ENCODE results near the gene SMAD5. TPM values are rescaled to one million over a fixed set of nuclear protein-coding genes. Genes with fewer than 3 reads are reported as not detected.

SMAD5 gene
- total and polyA plus RNA-seq, 8 donors: 4.3 to 46.1 (median 20.7) TPM

GRCh38 chr5:136212252-136212721 is 79.6 kb downstream of the SMAD5 start:
- H3K27me3 ChIP-seq: no peaks in the 10 kb centered on the region
- intact Hi-C loops (cut with DNase I): loop anchor here in 1 of 3 donors (5.0 kb wide), 1 partner anchor 260 kb away; the partner anchor contains the start of gene LECT2
- H3K9me3 ChIP-seq: no peaks in the 10 kb centered on the region
- peak; percentile 68 to 91 (median 82) for ATAC-seq
- peak; percentile 49 to 86 (median 78) for TF ChIP-seq CTCF (IDR thresholded peaks at IDR 0.05)
- no peaks in the 10 kb centered on the region for H3K36me3 ChIP-seq
- no peak for FAIRE-seq
- H3K4me1 ChIP-seq: no peaks in the 10 kb centered on the region
- no peak overlapping the region for H3K4me3 ChIP-seq
- DNase-seq: peak; percentile 23 to 87 (median 61)
- no peak overlapping the region for H3K27ac ChIP-seq
- WGBS, 2 donors: 33 to 42% methylated on average over 10 of the region's 10 CpGs

- Histone ChIP-seq H3K27ac (no peak overlapping the region), H3K4me3 (no peak overlapping the region), H3K36me3 (no peaks in the 10 kb centered on the region), H3K27me3 (no peaks in the 10 kb centered on the region), H3K4me1 (no peaks in the 10 kb centered on the region), H3K9me3 (no peaks in the 10 kb centered on the region)
- no peak for FAIRE-seq
- intact Hi-C loops (cut with DNase I): loop anchor here in 1 of 3 donors (5.0 kb wide), 1 partner anchor 262 kb away; the partner anchor contains the start of gene LECT2
- DNase-seq: no peak
- ATAC-seq: no peak
- WGBS, 2 donors: 40 to 54% methylated on average over 9 of the region's 9 CpGs
- no peak for TF ChIP-seq CTCF (IDR thresholded peaks at IDR 0.05)
These were observed 81.4 kb downstream of the SMAD5 start for GRCh38 chr5:136213919-136214493.

GRCh38 chr5:136215812-136216211 is 83.2 kb downstream of the SMAD5 start:
- no peak for TF ChIP-seq CTCF (IDR thresholded peaks at IDR 0.05)
- FAIRE-seq: no peak
- WGBS, 2 donors: 58 to 64% methylated on average over 4 of the region's 4 CpGs
- Histone ChIP-seq H3K36me3 (no peaks in the 10 kb centered on the region), H3K4me1 (no peaks in the 10 kb centered on the region), H3K27me3 (no peaks in the 10 kb centered on the region), H3K9me3 (no peaks in the 10 kb centered on the region), H3K27ac (no peak overlapping the region), H3K4me3 (no peak overlapping the region)
- DNase-seq: no peak
- ATAC-seq: no peak
- intact Hi-C loops (cut with DNase I): no loop called here

GRCh38 chr5:136216230-136216629 is 83.6 kb downstream of the SMAD5 start:
- no peaks in the 10 kb centered on the region for H3K27me3 ChIP-seq
- H3K36me3 ChIP-seq: no peaks in the 10 kb centered on the region
- H3K9me3 ChIP-seq: no peaks in the 10 kb centered on the region
- WGBS, 2 donors: 71 to 76% methylated on average over 8 of the region's 8 CpGs
- TF ChIP-seq CTCF (IDR thresholded peaks at IDR 0.05): no peak
- H3K4me3 ChIP-seq: no peak overlapping the region
- no peak overlapping the region for H3K27ac ChIP-seq
- intact Hi-C loops (cut with DNase I): no loop called here
- no peak for DNase-seq
- FAIRE-seq: no peak
- H3K4me1 ChIP-seq: no peaks in the 10 kb centered on the region
- ATAC-seq: no peak

- 78 to 83% methylated on average over 4 of the region's 4 CpGs for WGBS, 2 donors
- no peak for FAIRE-seq
- H3K4me3 ChIP-seq: no peak overlapping the region
- H3K36me3 ChIP-seq: no peaks in the 10 kb centered on the region
- DNase-seq: no peak
- ATAC-seq: no peak
- no peaks in the 10 kb centered on the region for H3K4me1 ChIP-seq
- no peaks in the 10 kb centered on the region for H3K27me3 ChIP-seq
- H3K27ac ChIP-seq: no peak overlapping the region
- H3K9me3 ChIP-seq: no peaks in the 10 kb centered on the region
- no peak for TF ChIP-seq CTCF (IDR thresholded peaks at IDR 0.05)
- intact Hi-C loops (cut with DNase I): no loop called here
These were observed 88.7 kb downstream of the SMAD5 start for GRCh38 chr5:136221340-136221739.

Measured in pancreas (tissue), 10 donors.